Inferior parietal cortex (tissue), 1 donor: ENCODE measurements around the gene RIMBP2.

Experiments used
- DNase-seq: peaks from one replicate; pipeline ENCODE4 v3.0.0-alpha.2; 2016; ENCODE audit errors: extremely low spot score

RIMBP2 gene

GRCh38 chr12:130538343-130539095 is 177.6 kb downstream of the RIMBP2 start:
- DNase-seq, result no peak

- no peak for DNase-seq
Measured at GRCh38 chr12:130537655-130538054, 178.4 kb downstream of the RIMBP2 start.

GRCh38 chr12:130537051-130537450 is 179.0 kb downstream of the RIMBP2 start:
- DNase-seq, result no peak

GRCh38 chr12:130530429-130530828 is 185.7 kb downstream of the RIMBP2 start:
- DNase-seq, result no peak

- DNase-seq, result no peak
Measured at GRCh38 chr12:130529781-130530180, 186.3 kb downstream of the RIMBP2 start.

GRCh38 chr12:130527239-130527638 is 188.9 kb downstream of the RIMBP2 start:
- DNase-seq, result no peak

GRCh38 chr12:130526813-130527212 is 189.3 kb downstream of the RIMBP2 start:
- no peak for DNase-seq

- no peak for DNase-seq
Measured at GRCh38 chr12:130525384-130526172, 190.5 kb downstream of the RIMBP2 start.

- no peak for DNase-seq
Measured at GRCh38 chr12:130524759-130525158, 191.3 kb downstream of the RIMBP2 start.

GRCh38 chr12:130523863-130524614 is 192.1 kb downstream of the RIMBP2 start:
- DNase-seq, result no peak

GRCh38 chr12:130523208-130523607 is 192.9 kb downstream of the RIMBP2 start:
- DNase-seq, result no peak

- DNase-seq, result no peak
Measured at GRCh38 chr12:130522244-130522834, 193.8 kb downstream of the RIMBP2 start.

GRCh38 chr12:130521375-130522124 is 194.5 kb downstream of the RIMBP2 start:
- DNase-seq, result no peak

- no peak for DNase-seq
Measured at GRCh38 chr12:130520784-130521183, 195.3 kb downstream of the RIMBP2 start.

- no peak for DNase-seq
Measured at GRCh38 chr12:130517588-130517987, 198.5 kb downstream of the RIMBP2 start.

GRCh38 chr12:130514149-130514551 is 201.9 kb downstream of the RIMBP2 start:
- no peak for DNase-seq

- DNase-seq, result peak; percentile 19
Measured at GRCh38 chr12:130513556-130513955, 202.5 kb downstream of the RIMBP2 start.

GRCh38 chr12:130511285-130511684 is 204.8 kb downstream of the RIMBP2 start:
- no peak for DNase-seq

GRCh38 chr12:130509454-130509853 is 206.6 kb downstream of the RIMBP2 start:
- DNase-seq, result no peak

- no peak for DNase-seq
Measured at GRCh38 chr12:130508847-130509246, 207.3 kb downstream of the RIMBP2 start.

- DNase-seq, result no peak
Measured at GRCh38 chr12:130508318-130508717, 207.8 kb downstream of the RIMBP2 start.
